HCT116 (cell line): ENCODE data around the gene DENND1A. TPM values are rescaled to one million over a fixed set of nuclear protein-coding genes. Genes with fewer than 3 reads are reported as not detected.

Experiments
- ATAC-seq: fragments of 200-7000 bp; cut with Tn5 transposase; 2 replicates; pipeline ENCODE4 v1.9.1; 2020; ENCODE audit warnings: mild to moderate bottlenecking, moderate library complexity
- BruUV-seq: library from RNA; stranded (reverse); fragments of 400-500 nt; replicated peaks from 2 replicates; lab custom pipeline; 2021; lab: Mats Ljungman, UMichigan
- CTCF ChIA-PET: fragments of 300-600 bp; sonication (Branson Sonifier 250); formaldehyde crosslinking; loops from one replicate; lab custom pipeline; 2021; ENCODE audit warnings: antibody characterized with exemption; lab: Charles Lee
- POLR2A ChIA-PET: fragments of 300-600, 350-600 bp; sonication (Branson Sonifier 250); formaldehyde crosslinking; loops from one replicate; lab custom pipeline; 2021; ENCODE audit warnings: antibody characterized with exemption; lab: Charles Lee
- RAD21 ChIA-PET, 2 experiments: fragments of 300-600 bp; sonication (Branson Sonifier 250); formaldehyde crosslinking; loops; one replicate each; lab custom pipeline; 2023; ENCODE audit warnings: low total read pairs in 2 of 2; ENCODE audit not compliant: uncharacterized antibody in 2 of 2, unreplicated experiment in 2 of 2, low non-redundant PET in 1 of 2; lab: Charles Lee
- DNase-seq: peaks from one replicate; pipeline ENCODE4 v3.0.0-alpha.2; 2010; ENCODE audit warnings: low read depth, low spot score
- H2AFZ ChIP-seq: fragments of 200-600 bp; shearing (Covaris generic), sonication (generic); 2 replicates; pipeline ENCODE4 v1.6.1; 2017; ENCODE audit warnings: low read depth, mixed run types, mixed read lengths, antibody characterized with exemption, low read length; ENCODE audit not compliant: poor library complexity, severe bottlenecking
- H3K27ac ChIP-seq: 2 replicates; pipeline ENCODE4 v1.5.1; 2012; ENCODE audit warnings: low read depth, low read length
- H3K27me3 ChIP-seq: fragments of 200-600 bp; sonication (generic); 2 replicates; pipeline ENCODE4 v1.6.1; 2016; ENCODE audit warnings: mixed run types, low read length, mixed read lengths; ENCODE audit not compliant: insufficient read depth
- H3K36me3 ChIP-seq, 2 experiments: fragments of 200-500 bp in 1 of 2; fragments of 200-600 bp in 1 of 2; sonication (Bioruptor generic) in 1 of 2; sonication (generic) in 1 of 2; 2 replicates each; pipeline versions ENCODE4 v1.5.1 to v1.6.1; 2014 to 2016; ENCODE audit warnings: low read length in 2 of 2, inconsistent platforms in 1 of 2, mixed read lengths in 1 of 2, mixed run types in 1 of 2; ENCODE audit not compliant: insufficient read depth in 2 of 2, control insufficient read depth in 1 of 2
- H3K4me1 ChIP-seq, 2 experiments: fragments of 200-600 bp in 1 of 2; sonication (generic) in 1 of 2; 2 replicates each; pipeline versions ENCODE4 v1.5.1 to v1.6.1; 2012 to 2017; ENCODE audit warnings: low read length in 2 of 2, inconsistent platforms in 1 of 2, mild to moderate bottlenecking in 1 of 2, mixed read lengths in 1 of 2, mixed run types in 1 of 2, moderate library complexity in 1 of 2; ENCODE audit not compliant: insufficient read depth in 2 of 2, control insufficient read depth in 1 of 2
- H3K4me2 ChIP-seq: fragments of 200-600 bp; sonication (generic); 2 replicates; pipeline ENCODE4 v1.6.1; 2017; ENCODE audit warnings: mixed run types, low read length, mixed read lengths
- H3K4me3 ChIP-seq, 2 experiments: fragments of 200-600 bp in 1 of 2; sonication (generic) in 1 of 2; replicated peaks in 1 of 2; 2 replicates each; pipeline ENCODE4 v1.5.1; 2011 to 2016; ENCODE audit warnings: low read length in 2 of 2, control low read depth in 1 of 2, low read depth in 1 of 2, mild to moderate bottlenecking in 1 of 2, mixed read lengths in 1 of 2, mixed run types in 1 of 2
- H3K79me2 ChIP-seq: fragments of 200-600 bp; sonication (generic); 2 replicates; pipeline ENCODE4 v1.6.1; 2017; ENCODE audit warnings: mild to moderate bottlenecking, mixed run types, low read length, moderate library complexity, mixed read lengths; ENCODE audit not compliant: insufficient read depth
- H3K9ac ChIP-seq: fragments of 200-600 bp; sonication (generic); 2 replicates; pipeline ENCODE4 v1.6.1; 2016; ENCODE audit warnings: low read length, mixed read lengths
- H3K9me2 ChIP-seq: fragments of 200-600 bp; sonication (generic), shearing (Covaris generic); 2 replicates; pipeline ENCODE4 v1.6.1; 2017; ENCODE audit warnings: mixed run types, mild to moderate bottlenecking, moderate library complexity; ENCODE audit not compliant: insufficient read depth
- H3K9me3 ChIP-seq, 2 experiments: fragments of 200-500 bp in 1 of 2; fragments of 200-600 bp in 1 of 2; sonication (Bioruptor generic) in 1 of 2; sonication (generic) in 1 of 2; 2 replicates each; pipeline ENCODE4 v1.6.1; 2014 to 2017; ENCODE audit warnings: low read length in 2 of 2, mixed read lengths in 2 of 2, inconsistent platforms in 1 of 2, low read depth in 1 of 2, mild to moderate bottlenecking in 1 of 2, mixed run types in 1 of 2, moderate library complexity in 1 of 2; ENCODE audit not compliant: control insufficient read depth in 1 of 2, insufficient read depth in 1 of 2
- H4K20me1 ChIP-seq: fragments of 200-600 bp; sonication (generic), shearing (Covaris generic); 2 replicates; pipeline ENCODE4 v1.6.1; 2017; ENCODE audit warnings: mixed run types, mild to moderate bottlenecking, moderate library complexity; ENCODE audit not compliant: insufficient read depth
- ATF3 ChIP-seq: IDR thresholded peaks from 2 replicates; pipeline ENCODE4 v1.6.1; 2012
- CBX3 ChIP-seq: IDR thresholded peaks from 2 replicates; pipeline ENCODE4 v1.6.1; 2012; ENCODE audit warnings: low read depth
- CEBPB ChIP-seq: IDR thresholded peaks from 2 replicates; pipeline ENCODE4 v1.6.1; 2012; ENCODE audit warnings: low read depth
- EGR1 ChIP-seq: IDR thresholded peaks from 2 replicates; pipeline ENCODE4 v1.6.1; 2012; ENCODE audit warnings: low read depth
- ELF1 ChIP-seq: IDR thresholded peaks from 2 replicates; pipeline ENCODE4 v1.6.1; 2012; ENCODE audit warnings: low read depth, borderline replicate concordance
- EZH2 ChIP-seq: fragments of 200-600 bp; sonication (generic); IDR thresholded peaks from 2 replicates; pipeline ENCODE4 v1.6.1; 2017; ENCODE audit warnings: antibody characterized with exemption, mixed run types
- EZH2phosphoT487 ChIP-seq: fragments of 200-600 bp; IDR thresholded peaks from 2 replicates; pipeline ENCODE4 v1.6.1; 2018; ENCODE audit warnings: antibody characterized with exemption, borderline replicate concordance
- FOSL1 ChIP-seq: IDR thresholded peaks from 2 replicates; pipeline ENCODE4 v1.6.1; 2012; ENCODE audit warnings: low read depth
- MAX ChIP-seq: IDR thresholded peaks from 2 replicates; pipeline ENCODE4 v1.6.1; 2012
- POLR2A ChIP-seq: IDR thresholded peaks from 2 replicates; pipeline ENCODE4 v1.7.0; 2011; ENCODE audit warnings: borderline replicate concordance; ENCODE audit not compliant: insufficient read depth, insufficient read length; ENCODE audit errors: extremely low read depth
- POLR2AphosphoS5 ChIP-seq: IDR thresholded peaks from 2 replicates; pipeline ENCODE4 v1.6.1; 2011; ENCODE audit warnings: mild to moderate bottlenecking, low read depth, low read length, moderate library complexity
- SIN3A ChIP-seq: IDR thresholded peaks from 2 replicates; pipeline ENCODE4 v1.6.1; 2012; ENCODE audit warnings: low read depth
- SP1 ChIP-seq: IDR thresholded peaks from 2 replicates; pipeline ENCODE4 v1.6.1; 2012; ENCODE audit warnings: low read depth
- TCF7L2 ChIP-seq: IDR thresholded peaks from 2 replicates; pipeline ENCODE4 v1.7.0; 2011; ENCODE audit warnings: borderline replicate concordance, inconsistent platforms; ENCODE audit not compliant: insufficient read depth, insufficient read length; ENCODE audit errors: extremely low read depth
- YY1 ChIP-seq: IDR thresholded peaks from 2 replicates; pipeline ENCODE4 v1.6.1; 2011; ENCODE audit warnings: low read length, low read depth, moderate library complexity, mild to moderate bottlenecking; ENCODE audit not compliant: insufficient replicate concordance; ENCODE audit errors: extremely low read depth
- ZBTB33 ChIP-seq: IDR thresholded peaks from 2 replicates; pipeline ENCODE4 v1.6.1; 2011; ENCODE audit warnings: mild to moderate bottlenecking, low read length, moderate library complexity; ENCODE audit not compliant: insufficient replicate concordance; ENCODE audit errors: extremely low read depth
- ZNF274 ChIP-seq: fragments of 200-500 bp; sonication (Bioruptor generic); IDR thresholded peaks from 2 replicates; pipeline ENCODE4 v1.6.1; 2014; ENCODE audit warnings: mild to moderate bottlenecking, low read depth, low read length, inconsistent platforms
- intact Hi-C: fragments of 100-400 bp; cut with micrococcal nuclease; formaldehyde crosslinking; loops from 2 replicates; pipeline ENCODE4 v1.10.0; 2022
- total RNA-seq: library from RNA; stranded (reverse); gene quantifications from one replicate; pipeline ENCODE4 v1.2.1, GENCODE V29; 2021; ENCODE audit not compliant: unreplicated experiment

Gene DENND1A
- total RNA-seq, 1 experiment from 2014 or later = 33.0 TPM

GRCh38 chr9:123952641-123953495, 22.9 kb upstream of the DENND1A start:
- H3K79me2 ChIP-seq = no peaks in the 10 kb centered on the region
- RAD21 ChIA-PET = no interaction called here
- ATAC-seq (no peak), DNase-seq (no peak)
- no peak overlapping the region for H3K27ac ChIP-seq
- no TSS peak for BruUV-seq
- no peaks in the 10 kb centered on the region for H3K9me3 ChIP-seq
- TF ChIP-seq MAX = no peak
- TF ChIP-seq TCF7L2 = no peak
- no peak for TF ChIP-seq ATF3
- no peak for TF ChIP-seq POLR2A
- TF ChIP-seq CBX3 = no peak
- no peak overlapping the region for H2AFZ ChIP-seq
- intact Hi-C loops = no loop called here
- POLR2A ChIA-PET = no interaction called here
- CTCF ChIA-PET = no interaction called here
- no peaks in the 10 kb centered on the region for H3K9me2 ChIP-seq
- no peak overlapping the region for H3K4me3 ChIP-seq
- no peak overlapping the region for H3K4me2 ChIP-seq
- H4K20me1 ChIP-seq = no peaks in the 10 kb centered on the region
- no peaks in the 10 kb centered on the region for H3K36me3 ChIP-seq
- H3K4me1 ChIP-seq = no peaks in the 10 kb centered on the region
- H3K9ac ChIP-seq = no peak overlapping the region
- no peaks in the 10 kb centered on the region for H3K27me3 ChIP-seq

GRCh38 chr9:123948286-123948685, 18.4 kb upstream of the DENND1A start:
- CTCF ChIA-PET = no interaction called here
- DNase-seq = no peak
- Histone ChIP-seq H3K36me3 (no peaks in the 10 kb centered on the region), H3K9me2 (no peaks in the 10 kb centered on the region)
- POLR2A ChIA-PET = no interaction called here
- no peak for TF ChIP-seq YY1
- TF ChIP-seq EZH2 = no peak
- TF ChIP-seq SIN3A = no peak
- TF ChIP-seq ELF1 = no peak
- no peak for TF ChIP-seq EGR1
- no peak for TF ChIP-seq ZBTB33
- TF ChIP-seq SP1 = no peak
- TF ChIP-seq ZNF274 = no peak
- TF ChIP-seq EZH2phosphoT487 = no peak
- TF ChIP-seq CEBPB = no peak
- TF ChIP-seq FOSL1 = no peak
- TF ChIP-seq POLR2AphosphoS5 = no peak
- TF ChIP-seq, all 23 proteins: peak for 0
- no TSS peak for BruUV-seq
- Histone ChIP-seq H3K4me3 (no peak overlapping the region), H3K4me1 (no peaks in the 10 kb centered on the region), H3K9ac (no peak overlapping the region), H4K20me1 (no peaks in the 10 kb centered on the region), H3K27me3 (no peaks in the 10 kb centered on the region), H3K79me2 (no peaks in the 10 kb centered on the region), H2AFZ (no peak overlapping the region), H3K27ac (no peak overlapping the region), H3K9me3 (no peaks in the 10 kb centered on the region), H3K4me2 (no peak overlapping the region)
- intact Hi-C loops = no loop called here
- ATAC-seq = no peak
- RAD21 ChIA-PET = no interaction called here
